ENCODE measurements around the gene KRT34. TPM values are rescaled to one million over a fixed set of nuclear protein-coding genes. Genes with fewer than 3 reads are reported as not detected.
"Not testable (repeated sequence)": the region's sequence is repeated elsewhere in the genome, so short reads cannot be mapped to it uniquely, and the experiment has no call there.

The KRT34 gene
- total and polyA plus RNA-seq, 2 experiments from 2014 or later: not detected

DNA sequence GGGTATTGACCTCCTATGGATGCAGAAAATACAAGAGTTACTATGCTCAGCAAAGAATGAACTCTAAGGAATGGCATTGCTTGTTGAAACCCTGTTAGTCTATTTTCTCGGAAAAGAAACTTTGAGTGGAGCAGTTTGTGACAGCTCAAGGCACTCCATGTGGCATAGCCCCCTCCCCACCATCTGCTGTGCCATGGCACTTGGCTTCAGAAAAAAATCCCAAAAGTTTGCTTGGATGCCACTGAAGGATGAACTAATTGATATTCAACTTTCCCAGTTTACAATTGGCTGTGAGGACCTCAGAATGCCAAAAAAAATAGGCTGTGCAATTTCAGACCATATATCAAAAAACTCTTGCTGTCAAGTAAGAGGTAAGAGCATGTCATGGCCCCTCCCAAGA is 13.5 kb upstream of the KRT34 start (continued):
- TF ChIP-seq EZH2 (IDR thresholded peaks at IDR 0.05; ENCODE audit: low read depth, unreplicated experiment) (no peak), EZH2phosphoT487 (IDR thresholded peaks at IDR 0.05; ENCODE audit: unreplicated experiment) (no peak), ZNF331 (CRISPR knock-in tag; IDR thresholded peaks at IDR 0.05; ENCODE audit: low read depth) (no peak), POLR2AphosphoS5 (IDR thresholded peaks at IDR 0.05; ENCODE audit: low read depth) (no peak), CREB1 (CRISPR knock-in tag; IDR thresholded peaks at IDR 0.05; ENCODE audit: low read depth) (no peak)

DNA sequence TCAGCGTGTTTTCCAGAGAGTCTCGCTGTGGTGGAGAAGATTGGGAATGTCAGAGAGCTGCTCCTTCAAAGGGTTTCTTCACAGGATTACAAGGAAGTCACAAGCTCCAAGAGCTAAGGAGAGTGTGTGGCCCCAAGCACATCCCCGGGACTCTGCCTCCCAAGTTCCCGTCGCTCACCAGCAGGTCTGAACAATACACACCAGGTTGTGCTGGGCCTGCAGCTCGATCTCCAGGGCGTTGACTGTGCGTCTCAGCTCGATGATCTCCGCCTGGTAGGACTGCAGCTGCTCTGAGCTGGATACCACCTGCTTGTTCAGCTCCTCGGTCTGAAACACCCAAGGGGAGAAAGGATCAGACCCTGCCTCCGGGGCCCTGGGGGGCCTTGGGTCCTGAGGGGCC is 12.9 kb upstream of the KRT34 start:
- H3K9me2 ChIP-seq (ENCODE audit: insufficient read depth); H3K4me2 ChIP-seq; ATAC-seq; H3K4me3 ChIP-seq; H3K36me3 Mint-ChIP-seq (ENCODE audit: low read depth); H4K20me1 ChIP-seq (replicated peaks; ENCODE audit: insufficient read depth); H3K27me3 ChIP-seq (ENCODE audit: insufficient read depth); H3K79me2 ChIP-seq (replicated peaks; ENCODE audit: insufficient read depth); H3K4me1 ChIP-seq (ENCODE audit: insufficient read depth); H2AFZ ChIP-seq; DNase-seq (ENCODE audit: low spot score); H3K27ac Mint-ChIP-seq; H3K27ac ChIP-seq (ENCODE audit: low read depth); H3K9me3 Mint-ChIP-seq; H3K27me3 Mint-ChIP-seq (ENCODE audit: insufficient read depth, low read depth, poor library complexity); H3K36me3 ChIP-seq (ENCODE audit: insufficient read depth); H3F3A ChIP-seq (replicated peaks; ENCODE audit: low read depth); H3K4me3 Mint-ChIP-seq; H3K4me1 Mint-ChIP-seq: not testable (repeated sequence)

DNA sequence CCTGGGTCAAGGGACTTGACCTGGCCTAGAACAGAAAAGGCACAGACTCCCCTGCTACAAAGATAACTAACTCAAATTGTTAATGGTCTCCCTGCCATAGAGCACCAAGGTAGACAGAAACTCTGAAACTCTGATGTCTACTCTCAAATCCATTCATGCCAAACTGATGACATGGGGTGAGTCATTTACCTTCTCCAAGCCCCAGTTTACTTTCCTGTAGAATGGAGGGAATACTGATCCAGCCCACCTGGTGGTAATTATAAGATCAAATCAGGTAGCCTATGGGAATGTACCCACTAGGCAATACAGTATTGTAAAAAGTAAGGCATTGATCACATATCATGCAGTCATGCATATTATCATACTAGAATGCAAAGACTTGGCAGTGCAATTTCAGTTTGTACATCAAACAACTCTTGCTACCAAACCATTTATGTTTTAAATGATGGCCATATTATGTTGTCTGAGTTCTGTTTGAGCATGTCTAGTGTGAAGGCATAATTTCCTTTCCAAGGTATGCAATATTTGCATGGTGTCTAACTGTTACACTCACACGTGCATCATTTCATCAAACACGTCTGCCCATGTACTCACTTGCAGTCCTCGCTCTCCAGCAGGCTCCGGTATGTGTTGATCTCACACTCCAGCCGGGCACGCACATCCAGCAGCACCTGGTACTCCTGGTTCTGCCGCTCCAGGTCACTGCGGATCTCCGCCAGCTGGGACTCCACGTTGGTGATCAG is 12.3 kb upstream of the KRT34 start:
- H3K27me3 ChIP-seq (ENCODE audit: insufficient read depth): no peaks in the 10 kb centered on the region

More for the DNA sequence above, 12.3 kb upstream of the KRT34 start:
- Mint-ChIP-seq H3K36me3 (ENCODE audit: low read depth) (no peaks in the 10 kb centered on the region), H3K27ac (no peak overlapping the region), H3K4me1 (no peaks in the 10 kb centered on the region), H3K9me3 (no peaks in the 10 kb centered on the region), H3K4me3 (no peak overlapping the region), H3K27me3 (ENCODE audit: insufficient read depth, low read depth, poor library complexity) (no peaks in the 10 kb centered on the region)
- TF ChIP-seq, protein P1, sequence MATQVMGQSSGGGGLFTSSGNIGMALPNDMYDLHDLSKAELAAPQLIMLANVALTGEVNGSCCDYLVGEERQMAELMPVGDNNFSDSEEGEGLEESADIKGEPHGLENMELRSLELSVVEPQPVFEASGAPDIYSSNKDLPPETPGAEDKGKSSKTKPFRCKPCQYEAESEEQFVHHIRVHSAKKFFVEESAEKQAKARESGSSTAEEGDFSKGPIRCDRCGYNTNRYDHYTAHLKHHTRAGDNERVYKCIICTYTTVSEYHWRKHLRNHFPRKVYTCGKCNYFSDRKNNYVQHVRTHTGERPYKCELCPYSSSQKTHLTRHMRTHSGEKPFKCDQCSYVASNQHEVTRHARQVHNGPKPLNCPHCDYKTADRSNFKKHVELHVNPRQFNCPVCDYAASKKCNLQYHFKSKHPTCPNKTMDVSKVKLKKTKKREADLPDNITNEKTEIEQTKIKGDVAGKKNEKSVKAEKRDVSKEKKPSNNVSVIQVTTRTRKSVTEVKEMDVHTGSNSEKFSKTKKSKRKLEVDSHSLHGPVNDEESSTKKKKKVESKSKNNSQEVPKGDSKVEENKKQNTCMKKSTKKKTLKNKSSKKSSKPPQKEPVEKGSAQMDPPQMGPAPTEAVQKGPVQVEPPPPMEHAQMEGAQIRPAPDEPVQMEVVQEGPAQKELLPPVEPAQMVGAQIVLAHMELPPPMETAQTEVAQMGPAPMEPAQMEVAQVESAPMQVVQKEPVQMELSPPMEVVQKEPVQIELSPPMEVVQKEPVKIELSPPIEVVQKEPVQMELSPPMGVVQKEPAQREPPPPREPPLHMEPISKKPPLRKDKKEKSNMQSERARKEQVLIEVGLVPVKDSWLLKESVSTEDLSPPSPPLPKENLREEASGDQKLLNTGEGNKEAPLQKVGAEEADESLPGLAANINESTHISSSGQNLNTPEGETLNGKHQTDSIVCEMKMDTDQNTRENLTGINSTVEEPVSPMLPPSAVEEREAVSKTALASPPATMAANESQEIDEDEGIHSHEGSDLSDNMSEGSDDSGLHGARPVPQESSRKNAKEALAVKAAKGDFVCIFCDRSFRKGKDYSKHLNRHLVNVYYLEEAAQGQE (IDR thresholded peaks at IDR 0.05; ENCODE audit: unreplicated experiment): no peak
- TF ChIP-seq, protein P2, sequence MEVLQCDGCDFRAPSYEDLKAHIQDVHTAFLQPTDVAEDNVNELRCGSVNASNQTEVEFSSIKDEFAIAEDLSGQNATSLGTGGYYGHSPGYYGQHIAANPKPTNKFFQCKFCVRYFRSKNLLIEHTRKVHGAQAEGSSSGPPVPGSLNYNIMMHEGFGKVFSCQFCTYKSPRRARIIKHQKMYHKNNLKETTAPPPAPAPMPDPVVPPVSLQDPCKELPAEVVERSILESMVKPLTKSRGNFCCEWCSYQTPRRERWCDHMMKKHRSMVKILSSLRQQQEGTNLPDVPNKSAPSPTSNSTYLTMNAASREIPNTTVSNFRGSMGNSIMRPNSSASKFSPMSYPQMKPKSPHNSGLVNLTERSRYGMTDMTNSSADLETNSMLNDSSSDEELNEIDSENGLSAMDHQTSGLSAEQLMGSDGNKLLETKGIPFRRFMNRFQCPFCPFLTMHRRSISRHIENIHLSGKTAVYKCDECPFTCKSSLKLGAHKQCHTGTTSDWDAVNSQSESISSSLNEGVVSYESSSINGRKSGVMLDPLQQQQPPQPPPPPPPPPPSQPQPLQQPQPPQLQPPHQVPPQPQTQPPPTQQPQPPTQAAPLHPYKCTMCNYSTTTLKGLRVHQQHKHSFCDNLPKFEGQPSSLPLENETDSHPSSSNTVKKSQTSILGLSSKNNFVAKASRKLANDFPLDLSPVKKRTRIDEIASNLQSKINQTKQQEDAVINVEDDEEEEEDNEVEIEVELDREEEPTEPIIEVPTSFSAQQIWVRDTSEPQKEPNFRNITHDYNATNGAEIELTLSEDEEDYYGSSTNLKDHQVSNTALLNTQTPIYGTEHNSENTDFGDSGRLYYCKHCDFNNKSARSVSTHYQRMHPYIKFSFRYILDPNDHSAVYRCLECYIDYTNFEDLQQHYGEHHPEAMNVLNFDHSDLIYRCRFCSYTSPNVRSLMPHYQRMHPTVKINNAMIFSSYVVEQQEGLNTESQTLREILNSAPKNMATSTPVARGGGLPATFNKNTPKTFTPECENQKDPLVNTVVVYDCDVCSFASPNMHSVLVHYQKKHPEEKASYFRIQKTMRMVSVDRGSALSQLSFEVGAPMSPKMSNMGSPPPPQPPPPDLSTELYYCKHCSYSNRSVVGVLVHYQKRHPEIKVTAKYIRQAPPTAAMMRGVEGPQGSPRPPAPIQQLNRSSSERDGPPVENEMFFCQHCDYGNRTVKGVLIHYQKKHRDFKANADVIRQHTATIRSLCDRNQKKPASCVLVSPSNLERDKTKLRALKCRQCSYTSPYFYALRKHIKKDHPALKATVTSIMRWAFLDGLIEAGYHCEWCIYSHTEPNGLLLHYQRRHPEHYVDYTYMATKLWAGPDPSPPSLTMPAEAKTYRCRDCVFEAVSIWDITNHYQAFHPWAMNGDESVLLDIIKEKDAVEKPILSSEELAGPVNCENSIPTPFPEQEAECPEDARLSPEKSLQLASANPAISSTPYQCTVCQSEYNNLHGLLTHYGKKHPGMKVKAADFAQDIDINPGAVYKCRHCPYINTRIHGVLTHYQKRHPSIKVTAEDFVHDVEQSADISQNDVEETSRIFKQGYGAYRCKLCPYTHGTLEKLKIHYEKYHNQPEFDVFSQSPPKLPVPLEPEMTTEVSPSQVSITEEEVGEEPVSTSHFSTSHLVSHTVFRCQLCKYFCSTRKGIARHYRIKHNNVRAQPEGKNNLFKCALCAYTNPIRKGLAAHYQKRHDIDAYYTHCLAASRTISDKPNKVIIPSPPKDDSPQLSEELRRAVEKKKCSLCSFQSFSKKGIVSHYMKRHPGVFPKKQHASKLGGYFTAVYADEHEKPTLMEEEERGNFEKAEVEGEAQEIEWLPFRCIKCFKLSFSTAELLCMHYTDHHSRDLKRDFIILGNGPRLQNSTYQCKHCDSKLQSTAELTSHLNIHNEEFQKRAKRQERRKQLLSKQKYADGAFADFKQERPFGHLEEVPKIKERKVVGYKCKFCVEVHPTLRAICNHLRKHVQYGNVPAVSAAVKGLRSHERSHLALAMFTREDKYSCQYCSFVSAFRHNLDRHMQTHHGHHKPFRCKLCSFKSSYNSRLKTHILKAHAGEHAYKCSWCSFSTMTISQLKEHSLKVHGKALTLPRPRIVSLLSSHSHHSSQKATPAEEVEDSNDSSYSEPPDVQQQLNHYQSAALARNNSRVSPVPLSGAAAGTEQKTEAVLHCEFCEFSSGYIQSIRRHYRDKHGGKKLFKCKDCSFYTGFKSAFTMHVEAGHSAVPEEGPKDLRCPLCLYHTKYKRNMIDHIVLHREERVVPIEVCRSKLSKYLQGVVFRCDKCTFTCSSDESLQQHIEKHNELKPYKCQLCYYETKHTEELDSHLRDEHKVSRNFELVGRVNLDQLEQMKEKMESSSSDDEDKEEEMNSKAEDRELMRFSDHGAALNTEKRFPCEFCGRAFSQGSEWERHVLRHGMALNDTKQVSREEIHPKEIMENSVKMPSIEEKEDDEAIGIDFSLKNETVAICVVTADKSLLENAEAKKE (CRISPR knock-in tag; IDR thresholded peaks at IDR 0.05): no peak
- DNase-seq (ENCODE audit: low spot score): no peak
- no peak overlapping the region for H3K4me2 ChIP-seq
- no peak overlapping the region for H3K27ac ChIP-seq (ENCODE audit: low read depth)
- peaks cover 2% of the 10 kb centered on the region; the same call in 1 of the 2 replicates for H3K9me2 ChIP-seq (ENCODE audit: insufficient read depth)
- H3F3A ChIP-seq (replicated peaks; ENCODE audit: low read depth): no peaks in the 10 kb centered on the region
- no peak overlapping the region for H3K4me3 ChIP-seq
- H3K4me1 ChIP-seq (ENCODE audit: insufficient read depth): no peaks in the 10 kb centered on the region
- H3K36me3 ChIP-seq (ENCODE audit: insufficient read depth): no peaks in the 10 kb centered on the region
- no peaks in the 10 kb centered on the region for H4K20me1 ChIP-seq (replicated peaks; ENCODE audit: insufficient read depth)
- no peaks in the 10 kb centered on the region for H3K79me2 ChIP-seq (replicated peaks; ENCODE audit: insufficient read depth)
- H2AFZ ChIP-seq: no peak overlapping the region
- no peak for ATAC-seq
